Measurements from ENCODE around the gene RGS3. TPM values are rescaled to one million over a fixed set of nuclear protein-coding genes. Genes with fewer than 3 reads are reported as not detected.

RGS3 gene
- total and polyA plus RNA-seq, 2 donors (not counting 3 experiments of a cell fraction or from before 2014, with no cell fraction given), result 356 to 416 TPM

- intact Hi-C loops (cut with micrococcal nuclease) (no loop called here), dilution Hi-C loops (cut with MboI; ENCODE audit: extremely low pct_ligation_motif_present, low sequenced_read_pairs) (no loop called here)
- ChIA-PET CTCF (interaction anchor here (0.9 to 2.6 kb wide), 5 partner anchors 14 to 107 kb away, joined by 4 to 11 read pairs (median 7); partner anchors contain the start of gene ALAD), POLR2A (interaction anchor here (0.7 to 2.1 kb wide), 4 partner anchors 13 to 92 kb away, joined by 4 to 7 read pairs (median 4); no protein-coding TSS in a partner anchor)
- no peak overlapping the region for H3K9ac ChIP-seq (replicated peaks; ENCODE audit: extremely low read depth, insufficient read depth, low read length)
- H3K9me1 ChIP-seq (replicated peaks; ENCODE audit: control insufficient read depth, extremely low read depth, insufficient read depth, low read length), result no peaks in the 10 kb centered on the region
- BruUV-seq (replicated peaks), result no TSS peak
- TF ChIP-seq EZH2 (IDR thresholded peaks at IDR 0.05; ENCODE audit: borderline replicate concordance, low read depth, low read length, severe bottlenecking), result no peak
- TF ChIP-seq MAX (IDR thresholded peaks at IDR 0.05; ENCODE audit: insufficient read depth, insufficient read length), result no peak
- peak; percentile 46 for TF ChIP-seq POLR2A (IDR thresholded peaks at IDR 0.05; ENCODE audit: low read depth, low read length)
- TF ChIP-seq FOS (IDR thresholded peaks at IDR 0.05; ENCODE audit: borderline replicate concordance, insufficient read depth, low read length), result no peak
- no peak for TF ChIP-seq GATA2 (IDR thresholded peaks at IDR 0.05; ENCODE audit: insufficient read depth, insufficient read length, low read depth, low read length)
- no peak for TF ChIP-seq POLR2AphosphoS5 (IDR thresholded peaks at IDR 0.05; ENCODE audit: insufficient read depth, low read depth, low read length)
- TF ChIP-seq JUN (IDR thresholded peaks at IDR 0.05; ENCODE audit: borderline replicate concordance, insufficient read depth, insufficient read length, low read depth), result no peak
- TF ChIP-seq MYC (IDR thresholded peaks at IDR 0.05; ENCODE audit: low read depth, low read length), result no peak
- peak; percentile 25 to 28 for TF ChIP-seq CTCF (IDR thresholded peaks at IDR 0.05; ENCODE audit: extremely low read depth in 1 of 2, insufficient read depth in 1 of 2, low read depth in 1 of 2, low read length in 2 of 2)
- no peak overlapping the region for H3K4me2 ChIP-seq (ENCODE audit: insufficient read depth, low read length)
- H3K9me3 ChIP-seq (replicated peaks; ENCODE audit: control insufficient read depth, insufficient read depth, low read length), result no peaks in the 10 kb centered on the region
- no peaks in the 10 kb centered on the region for H3K27me3 ChIP-seq (ENCODE audit: control insufficient read depth in 2 of 2, insufficient read depth in 2 of 2, low read length in 2 of 2)
- peaks cover 72% of the 10 kb centered on the region for H3K4me1 ChIP-seq (ENCODE audit: control insufficient read depth, extremely low read depth, insufficient read depth, low read length)
- no peak overlapping the region for H3K27ac ChIP-seq (ENCODE audit: insufficient read depth, low read depth, low read length)
- H3K79me2 ChIP-seq (ENCODE audit: control insufficient read depth, insufficient read depth, low read length), result peaks cover 92% of the 10 kb centered on the region
- no peaks in the 10 kb centered on the region for H4K20me1 ChIP-seq (replicated peaks; ENCODE audit: control insufficient read depth, extremely low read depth, insufficient read depth, low read length)
- DNase-seq (ENCODE audit: low read depth, low spot score) (no peak), FAIRE-seq (peak; percentile 71)
- no peak overlapping the region for H3K4me3 ChIP-seq (replicated peaks in 1 of 3; ENCODE audit: insufficient read depth in 1 of 3, low read depth in 1 of 3, low read length in 3 of 3)
- H3K36me3 ChIP-seq (ENCODE audit: control insufficient read depth in 2 of 2, extremely low read depth in 1 of 2, insufficient read depth in 2 of 2, low read length in 2 of 2), result peaks cover 34 to 65% of the 10 kb centered on the region in 2 experiments
- no peak overlapping the region for H2AFZ ChIP-seq (ENCODE audit: low read depth, low read length)
Observed at GRCh38 chr9:113508111-113508749, 44.7 kb downstream of the RGS3 start.
